Smooth muscle cell of trachea (primary cell): ENCODE data around the gene GPR171. TPM values are rescaled to one million over a fixed set of nuclear protein-coding genes. Genes with fewer than 3 reads are reported as not detected.

Experiments used
- total RNA-seq: library from RNA; depleted of rRNA; stranded (reverse); fragments of >200 nt; gene quantifications from 2 replicates; pipeline ENCODE4 v1.2.1, GENCODE V29; 2014

GPR171 gene
- total RNA-seq: not detected in 2 replicates

GRCh38 chr3:151203051-151203420 is at the start of gene GPR171:
Gene GPR171, minus strand, starts transcription at chr3:151203216. Its CDS starts 3,830 bp downstream, at chr3:151199386.

Other genes with a start within 250 kb of the GPR171 start
- not detected in 2 replicates for gene CLRN1, start 230.5 kb downstream of the GPR171 start, total RNA-seq
- 0.33 and 0.44 TPM in 2 replicates for gene MED12L, start 117.6 kb downstream of the GPR171 start, total RNA-seq
- not detected in 2 replicates for gene P2RY14, start 75.3 kb upstream of the GPR171 start, total RNA-seq
- 0.17 and 0.29 TPM in 2 replicates for gene GPR87, start 113.6 kb upstream of the GPR171 start, total RNA-seq
- not detected in 2 replicates for gene P2RY13, start 126.3 kb upstream of the GPR171 start, total RNA-seq
- 0.29 and 0.33 TPM in 2 replicates for gene P2RY12, start 181.5 kb upstream of the GPR171 start, total RNA-seq